GM18499 (cell line): ENCODE data around the gene PCDH7.

Experiments used
- ATAC-seq: cut with Tn5 transposase; IDR thresholded peaks from one replicate; pipeline ENCODE4 v1.9.1; 2021; ENCODE audit warnings: moderate number of reproducible peaks; ENCODE audit not compliant: insufficient read depth, unreplicated experiment

The PCDH7 gene

GRCh38 chr4:30776921-30777415, 56.8 kb downstream of the PCDH7 start:
- ATAC-seq: no peak
